GM18870 (cell line): ENCODE results near the gene CNOT4.
"Not testable (repeated sequence)": the region's sequence is repeated elsewhere in the genome, so short reads cannot be mapped to it uniquely, and the experiment has no call there.

ENCODE experiments used
- ATAC-seq: cut with Tn5 transposase; IDR thresholded peaks from one replicate; pipeline ENCODE4 v1.9.1; 2021; ENCODE audit warnings: moderate library complexity; ENCODE audit not compliant: unreplicated experiment

Gene CNOT4

DNA sequence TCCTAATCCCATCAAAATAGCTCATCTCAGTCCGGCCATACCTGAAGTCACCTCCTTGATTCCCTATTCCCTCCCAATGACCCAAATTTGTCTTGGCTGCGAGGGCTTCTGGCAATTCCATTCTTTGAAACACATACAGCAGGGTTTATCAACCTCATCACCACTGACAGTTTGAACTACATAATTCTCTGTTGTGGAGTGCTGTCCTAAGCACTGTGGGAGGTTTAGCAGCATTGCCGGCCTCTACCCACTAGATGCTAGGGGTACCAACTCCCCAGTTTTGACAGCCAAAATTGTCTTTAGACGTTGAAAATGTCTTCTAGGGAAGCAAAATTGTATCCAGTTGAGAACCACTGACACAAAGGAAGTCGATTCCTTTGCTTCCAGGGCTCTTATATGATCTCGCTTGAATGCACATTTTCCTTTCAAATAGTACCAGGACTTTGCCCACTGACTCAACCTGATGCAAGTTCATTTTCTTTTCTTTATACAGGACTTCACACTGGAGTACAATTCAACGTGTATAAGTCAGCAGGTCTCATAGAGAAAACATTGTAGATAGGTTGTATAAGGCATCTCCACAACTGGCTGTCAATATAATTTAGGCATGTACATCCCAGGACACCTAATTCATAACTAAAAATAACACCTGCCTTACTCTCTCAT lies 142.9 kb downstream of the CNOT4 start:
- ATAC-seq: no peak

DNA sequence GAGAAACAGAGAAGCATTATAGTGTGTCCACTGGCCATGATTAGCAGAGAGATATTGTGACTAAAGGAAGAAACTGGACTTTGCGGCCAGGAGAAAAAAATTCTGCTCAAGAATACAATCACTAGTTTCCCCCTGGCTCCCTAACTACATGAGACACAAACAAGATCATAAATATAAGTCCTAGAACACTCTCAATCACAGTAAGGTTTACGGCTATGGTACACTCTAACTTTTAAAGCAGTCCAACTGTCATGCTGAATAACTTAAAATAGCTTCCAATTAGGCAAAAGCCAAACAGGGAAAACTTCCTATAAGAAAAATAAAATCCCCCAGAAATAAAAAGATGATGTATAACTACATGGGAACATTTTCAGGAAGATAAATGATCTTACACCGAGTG lies 144.2 kb downstream of the CNOT4 start:
- ATAC-seq: no peak

DNA sequence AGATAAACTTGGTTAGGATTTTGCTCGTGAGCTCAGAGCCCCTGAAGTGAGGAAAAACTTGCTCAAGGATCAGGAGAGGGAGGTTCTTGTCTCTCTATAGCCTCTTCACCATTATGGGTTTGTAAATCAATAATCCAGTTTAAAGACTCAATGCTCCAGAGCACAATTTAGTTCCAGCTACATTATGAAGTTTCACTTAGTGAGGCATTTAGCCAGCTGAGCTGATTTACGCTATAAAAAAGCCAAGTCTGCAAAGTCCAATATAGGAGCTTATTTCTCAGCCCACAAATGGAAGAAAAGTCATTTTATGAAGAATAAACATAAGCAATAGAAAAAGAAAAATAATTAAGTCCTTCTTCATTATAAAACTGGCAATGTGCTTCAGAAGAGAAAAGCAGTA lies 145.7 kb downstream of the CNOT4 start:
- ATAC-seq: no peak

DNA sequence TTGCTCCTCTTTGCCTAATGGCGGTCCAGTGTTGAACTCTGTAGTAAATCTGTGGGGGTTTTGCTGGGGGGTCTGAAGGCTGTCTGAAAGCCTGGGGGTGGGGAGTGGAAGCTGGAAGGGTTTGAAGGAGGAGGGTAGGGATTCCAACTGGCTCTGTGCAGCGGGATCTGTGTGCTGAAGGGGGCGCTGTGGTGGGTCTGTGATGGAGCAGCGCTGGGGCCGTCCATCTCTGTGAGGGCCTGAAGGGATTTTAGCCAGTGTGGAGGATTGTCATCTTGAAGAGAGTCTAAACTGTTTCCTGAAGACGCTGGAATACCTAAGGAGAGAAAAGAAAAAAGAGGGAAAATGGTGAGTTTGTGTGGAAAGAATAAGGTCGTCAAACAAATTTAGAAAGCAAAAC lies 147.0 kb downstream of the CNOT4 start:
- no peak for ATAC-seq

DNA sequence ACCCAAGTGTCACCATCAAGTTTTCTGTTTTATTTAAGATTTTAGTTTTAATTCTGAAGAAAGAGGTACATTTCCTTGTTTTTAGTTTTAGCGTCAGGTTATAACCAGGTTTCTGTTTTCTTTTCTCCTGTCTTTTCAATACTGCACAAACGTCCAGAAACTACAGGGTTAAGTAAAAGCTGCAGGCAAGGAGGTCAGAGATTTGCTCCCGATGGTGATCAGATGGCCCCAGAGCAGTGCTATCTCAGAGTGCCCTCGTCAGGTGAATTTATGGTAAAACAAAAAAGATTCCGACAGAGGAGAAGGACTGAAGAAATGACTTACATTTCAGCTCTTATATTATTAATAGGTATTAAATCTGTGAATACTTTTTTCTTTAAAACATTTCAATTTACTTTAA lies 148.1 kb downstream of the CNOT4 start:
- ATAC-seq: no peak

DNA sequence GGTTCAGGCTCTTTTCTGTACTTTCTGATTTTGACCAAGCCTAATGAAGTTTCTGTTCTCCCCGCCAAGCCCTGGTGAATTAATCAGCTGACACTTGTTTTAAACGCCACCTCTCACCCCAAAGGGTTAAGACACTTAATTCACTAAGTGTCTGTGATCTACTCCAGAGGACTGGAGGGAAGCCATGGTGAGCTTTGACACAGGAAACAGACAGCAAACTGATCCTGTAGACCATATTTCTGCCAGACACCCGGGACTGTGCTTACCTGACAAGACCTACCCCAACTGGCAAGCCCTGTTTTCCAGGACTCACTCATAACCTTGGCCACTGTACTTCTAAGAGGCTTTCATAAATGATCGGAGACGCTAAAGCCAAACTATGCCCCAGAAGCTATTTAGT lies 150.3 kb downstream of the CNOT4 start:
- ATAC-seq: no peak

DNA sequence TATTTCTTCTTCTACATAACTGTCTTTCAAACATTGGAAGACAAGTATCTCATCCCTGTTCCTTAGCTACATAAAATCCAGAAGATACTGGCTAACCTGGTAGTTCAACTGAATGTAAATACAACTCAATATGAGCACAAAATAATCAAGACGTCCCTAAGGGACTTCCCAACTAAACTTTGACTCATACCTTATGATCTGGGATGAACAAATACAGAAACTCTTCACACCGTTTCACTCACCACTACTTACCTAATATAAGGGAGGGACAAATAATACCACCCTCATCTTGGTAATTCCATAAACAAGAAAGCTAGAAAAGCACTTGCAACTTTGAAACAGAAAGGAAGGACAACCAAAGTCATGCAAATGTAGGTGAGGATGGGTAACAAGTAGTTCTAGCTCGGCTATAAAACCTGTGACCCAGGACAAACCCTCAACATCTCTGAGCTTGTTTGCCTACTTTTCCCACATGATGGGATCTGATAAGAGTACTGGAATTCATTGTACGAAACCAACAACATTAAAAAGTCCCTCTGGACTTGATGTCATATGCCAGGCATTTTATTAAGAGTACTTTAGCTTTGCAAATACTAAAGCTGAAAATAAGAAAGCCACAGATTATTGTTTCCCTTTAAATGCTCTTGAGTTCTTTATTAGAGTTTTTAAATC lies 154.4 kb downstream of the CNOT4 start:
- no peak for ATAC-seq

DNA sequence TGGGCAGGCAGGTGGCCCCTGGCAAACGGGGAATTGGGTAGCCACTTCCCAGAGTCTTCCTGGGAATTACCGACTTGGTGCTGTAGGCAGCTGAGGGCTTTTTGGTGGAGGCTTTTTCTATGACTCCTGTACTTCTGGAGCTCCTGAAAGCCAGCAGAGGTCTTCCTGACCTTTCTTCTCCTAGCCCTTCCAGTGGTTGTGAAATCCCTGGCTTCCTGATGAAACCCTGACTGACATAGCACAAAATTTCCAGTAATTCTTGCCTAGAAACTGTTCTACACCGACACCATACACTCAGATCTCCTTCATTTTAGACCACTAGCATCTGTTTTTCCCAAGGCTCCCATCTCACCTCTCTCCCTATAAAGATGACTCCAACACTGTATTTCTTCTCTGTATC lies 156.1 kb downstream of the CNOT4 start:
- no peak for ATAC-seq

DNA sequence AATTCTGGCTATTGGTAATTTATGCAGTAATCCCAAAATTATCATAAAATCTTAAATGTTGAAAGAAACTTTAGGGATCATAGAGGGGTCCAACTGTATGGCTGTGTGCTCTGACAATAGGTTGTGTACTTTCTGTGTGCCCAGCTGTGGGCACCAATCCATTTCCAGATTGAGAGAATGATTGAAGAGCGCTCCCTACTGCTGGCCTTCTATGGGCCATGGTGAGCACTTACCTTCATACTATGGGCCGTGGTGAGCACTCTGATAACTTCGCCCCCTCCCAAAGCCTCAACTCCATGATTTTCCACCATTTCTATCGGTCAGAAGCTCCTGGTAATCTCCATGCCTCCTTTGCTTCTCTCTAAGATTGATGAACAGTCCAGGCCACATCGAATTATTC lies 157.6 kb downstream of the CNOT4 start:
- ATAC-seq: no peak

DNA sequence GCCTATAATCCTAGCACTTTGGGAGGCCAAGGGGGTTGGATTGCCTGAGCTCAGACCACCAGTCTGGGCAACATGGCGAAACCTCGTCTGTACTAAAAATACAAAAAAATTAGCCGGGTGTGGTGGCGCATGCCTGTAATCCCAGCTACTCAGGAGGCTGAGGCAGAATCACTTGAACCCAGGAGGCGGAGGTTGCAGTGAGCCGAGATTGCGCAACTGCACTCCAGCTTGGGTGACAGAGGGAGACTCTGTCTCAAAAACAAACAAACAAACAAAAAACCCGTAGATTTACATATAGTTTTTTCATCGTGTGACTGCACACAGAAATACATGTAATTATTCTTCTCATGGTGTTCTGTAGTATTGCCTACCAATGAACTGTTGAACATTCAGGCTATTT lies 158.8 kb downstream of the CNOT4 start:
- not testable (repeated sequence) for ATAC-seq

DNA sequence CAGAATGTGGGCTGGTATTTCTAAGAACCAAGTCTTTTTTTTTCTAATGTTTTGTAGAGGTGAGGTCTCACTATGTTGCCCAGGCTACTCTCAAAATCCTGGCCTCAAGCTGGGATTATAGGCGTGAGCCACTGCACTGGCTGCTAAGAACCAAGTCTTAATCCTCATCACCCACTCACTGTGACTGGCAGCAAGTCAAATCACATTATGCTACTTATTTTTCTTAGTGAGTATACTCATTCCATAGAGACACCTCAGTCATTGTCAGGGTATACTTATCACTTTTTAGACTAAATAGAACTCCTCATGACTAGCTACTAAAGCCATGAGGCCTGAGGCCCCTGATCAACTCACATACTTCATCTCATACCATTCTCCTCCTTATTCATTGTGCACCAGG lies 160.2 kb downstream of the CNOT4 start:
- no peak for ATAC-seq

DNA sequence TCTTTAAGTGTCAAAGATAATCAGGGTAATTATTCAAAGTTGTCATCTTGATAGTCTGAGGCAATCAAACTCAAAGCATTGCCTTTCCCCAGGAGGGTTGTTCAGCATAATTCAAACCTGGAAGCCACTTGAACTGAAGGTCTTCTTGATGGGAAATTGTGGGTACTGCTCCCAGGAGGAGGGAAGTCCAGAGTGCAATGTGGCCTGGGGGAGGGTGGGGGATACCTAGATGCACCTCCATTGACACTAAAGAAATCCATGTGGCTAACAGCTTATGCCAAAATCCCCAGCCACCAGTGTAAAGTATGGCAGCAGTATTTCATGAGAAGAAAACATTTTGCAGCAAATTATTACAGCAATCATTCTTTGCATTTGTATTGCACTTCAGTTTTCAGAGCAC lies 161.4 kb downstream of the CNOT4 start:
- ATAC-seq: no peak

DNA sequence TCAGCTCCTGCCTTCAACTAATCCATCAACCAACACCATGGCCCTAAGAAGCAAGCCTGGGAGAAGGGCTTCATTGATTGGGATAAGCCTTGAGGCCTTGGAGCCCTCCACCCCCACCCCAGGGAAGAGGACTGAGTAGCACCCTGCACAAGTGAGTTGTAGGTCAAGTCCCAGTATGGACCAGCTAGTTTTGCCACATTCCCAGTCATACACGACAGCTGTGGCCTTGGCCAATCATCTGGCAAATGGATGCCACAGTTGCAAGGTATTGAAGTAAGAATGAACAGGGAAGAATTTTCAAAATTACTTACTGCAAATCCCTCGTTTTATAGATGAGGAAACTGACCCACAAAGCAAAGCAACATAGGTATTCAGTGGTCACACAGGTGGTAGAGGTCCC lies 166.5 kb downstream of the CNOT4 start:
- ATAC-seq: no peak

DNA sequence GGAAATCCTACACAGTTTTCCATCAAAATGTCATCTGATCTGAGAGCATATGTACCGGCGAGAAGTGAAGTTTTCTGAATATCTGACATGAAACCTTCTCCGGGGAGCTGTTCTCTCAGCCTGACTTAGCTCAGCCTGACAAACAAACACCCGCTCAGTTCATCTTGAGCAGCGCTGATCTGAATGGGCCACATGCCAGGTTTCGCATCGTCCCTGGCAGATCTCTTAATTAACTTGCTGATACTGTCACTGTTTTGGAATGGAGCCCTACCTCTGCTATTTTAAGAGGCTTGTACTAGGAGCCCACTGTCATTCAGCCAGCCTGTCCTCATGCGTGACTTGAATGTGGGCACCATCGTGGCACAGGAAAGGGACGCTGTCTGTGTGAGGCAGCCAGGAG lies 167.0 kb downstream of the CNOT4 start:
- ATAC-seq: no peak

DNA sequence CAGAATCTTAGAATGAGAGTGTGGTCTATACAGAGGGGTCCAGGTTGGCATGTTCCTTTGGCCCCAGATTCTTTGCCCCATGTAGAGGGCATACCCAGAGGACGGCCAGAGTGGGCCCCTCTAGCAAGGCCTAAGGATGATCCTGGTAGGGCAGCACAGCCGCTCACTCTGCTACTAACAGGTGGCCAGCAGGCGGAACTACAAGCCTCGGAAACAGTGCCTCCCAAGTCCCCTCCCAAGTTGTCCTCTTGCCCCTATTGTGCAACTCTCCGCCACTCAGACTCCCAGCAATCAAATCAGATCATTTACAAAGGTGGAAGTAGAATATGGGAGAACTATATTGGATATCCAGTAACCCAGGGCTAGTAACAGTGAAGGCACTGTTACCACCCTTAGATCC lies 168.9 kb downstream of the CNOT4 start:
- no peak for ATAC-seq

DNA sequence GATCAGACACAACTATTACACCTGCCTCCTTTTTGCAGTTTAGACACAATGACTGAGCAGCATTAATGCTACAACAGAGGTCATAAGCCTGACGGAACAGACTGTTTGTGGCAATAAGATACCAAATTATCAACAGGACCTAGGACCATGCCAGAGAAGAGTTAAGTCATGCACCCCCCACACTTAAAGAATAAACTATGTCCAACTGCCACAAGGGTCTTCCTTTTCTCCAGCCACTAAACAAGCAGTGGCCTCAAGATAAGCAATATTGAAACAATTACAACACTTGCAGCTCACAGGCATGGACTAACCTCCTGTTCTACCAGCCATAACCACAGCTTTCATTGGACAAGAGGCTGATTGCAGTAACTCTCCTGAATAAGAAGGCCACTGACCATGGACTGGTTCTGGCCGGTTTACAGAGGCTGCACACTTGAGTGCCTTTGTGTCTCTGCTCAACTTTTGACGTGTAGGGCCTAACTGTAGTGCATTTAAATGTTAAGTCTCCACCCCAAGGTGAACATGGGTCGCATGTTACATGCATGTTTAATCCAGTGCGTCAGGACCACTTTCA lies 171.8 kb downstream of the CNOT4 start:
- no peak for ATAC-seq

DNA sequence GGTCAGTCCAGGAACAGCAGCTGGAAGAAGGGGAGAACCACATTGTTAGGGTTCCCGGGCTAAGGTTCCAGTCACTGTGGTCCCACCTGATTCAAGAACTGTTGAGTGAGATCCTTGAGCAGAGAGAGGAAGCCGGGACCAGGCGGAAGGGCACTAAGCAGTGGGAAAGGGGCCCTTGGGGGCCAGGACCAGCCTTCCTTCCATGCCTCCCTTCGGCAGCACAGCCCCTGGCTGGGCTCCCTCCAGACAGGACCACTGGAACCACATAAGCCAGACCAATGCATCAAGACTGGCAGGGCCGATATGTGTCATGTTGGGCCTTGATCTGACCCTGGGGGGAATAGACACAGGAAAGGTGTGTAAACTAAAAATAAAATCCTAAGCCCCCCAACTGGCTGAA lies 172.4 kb downstream of the CNOT4 start:
- ATAC-seq: no peak

DNA sequence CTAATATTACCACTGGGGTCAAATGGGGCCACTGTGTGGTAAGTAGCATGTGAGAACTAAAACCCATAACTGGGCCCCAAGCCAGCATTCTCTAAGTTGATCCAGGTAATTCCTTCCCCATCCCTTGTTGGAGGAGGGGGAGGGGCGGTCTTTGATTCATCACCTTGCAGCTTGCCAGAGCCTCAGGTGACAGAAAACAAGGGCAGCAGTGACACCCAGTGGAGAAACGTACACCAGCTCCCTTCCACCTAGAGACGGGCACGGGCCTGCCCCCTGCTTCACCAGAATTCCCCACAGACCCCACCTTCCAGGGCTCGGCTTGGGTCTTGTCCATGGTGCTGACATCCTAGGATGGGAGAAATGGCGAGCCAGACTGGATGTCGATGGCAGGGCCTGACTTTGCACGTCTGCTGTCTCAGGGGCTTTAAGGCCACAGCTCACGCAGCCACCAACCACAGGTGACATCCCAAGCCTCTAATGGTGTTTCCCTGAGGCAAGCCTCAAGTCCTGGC lies 174.2 kb downstream of the CNOT4 start:
- no peak for ATAC-seq

DNA sequence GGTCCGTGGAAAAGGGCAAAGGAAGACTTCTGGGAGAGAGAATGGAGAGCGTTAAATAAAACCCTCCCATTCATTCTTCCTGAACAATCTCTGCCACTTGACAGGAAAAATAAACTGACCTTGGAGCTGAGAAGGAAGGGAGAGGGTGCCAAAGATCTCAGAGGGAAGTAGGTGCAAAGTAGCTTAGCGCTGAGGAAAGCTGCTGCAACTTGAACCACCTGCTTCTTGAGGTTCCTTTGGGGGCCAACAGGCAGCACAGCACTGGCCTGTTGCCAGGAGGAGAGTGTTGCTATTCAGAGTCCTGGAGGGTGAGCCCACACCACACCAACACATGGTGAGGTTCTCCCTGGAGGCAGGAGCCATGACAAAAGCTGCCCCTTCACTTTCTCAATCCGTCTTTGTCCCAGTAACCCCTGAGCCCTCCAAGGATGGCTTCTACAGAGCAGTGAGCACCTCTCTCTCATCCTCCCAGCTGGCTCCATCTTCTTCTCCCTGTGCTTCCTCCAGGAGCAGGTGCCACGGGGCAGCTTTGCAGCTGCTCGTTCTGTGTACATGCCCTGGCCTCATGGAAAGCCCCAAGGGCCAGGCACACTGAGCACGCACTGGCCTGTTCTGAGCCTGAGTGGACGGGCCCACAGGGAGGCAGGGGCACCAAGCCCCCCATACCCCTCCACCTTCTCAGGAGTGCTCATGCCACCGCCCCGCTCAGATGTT lies 174.9 kb downstream of the CNOT4 start:
- no peak for ATAC-seq

DNA sequence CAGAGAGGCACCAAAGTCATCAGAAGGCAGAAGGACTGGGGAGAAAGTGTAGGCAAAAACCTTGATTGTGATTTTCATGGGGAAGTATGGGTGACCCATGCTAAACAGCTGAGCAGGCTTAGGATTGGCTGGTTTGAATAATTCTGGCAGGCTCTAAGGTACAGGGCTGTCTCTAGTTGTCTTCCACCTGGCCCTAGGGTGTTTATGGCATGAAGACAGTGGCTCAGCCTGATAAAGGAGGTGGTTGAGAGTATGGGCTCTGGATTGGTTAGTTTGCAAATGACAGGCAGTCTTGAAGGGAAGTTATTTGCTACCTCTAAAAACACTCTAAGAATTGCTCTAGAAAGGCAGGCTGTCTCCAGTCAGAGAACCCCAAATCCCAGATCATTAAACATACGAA lies 176.0 kb downstream of the CNOT4 start:
- no peak for ATAC-seq

DNA sequence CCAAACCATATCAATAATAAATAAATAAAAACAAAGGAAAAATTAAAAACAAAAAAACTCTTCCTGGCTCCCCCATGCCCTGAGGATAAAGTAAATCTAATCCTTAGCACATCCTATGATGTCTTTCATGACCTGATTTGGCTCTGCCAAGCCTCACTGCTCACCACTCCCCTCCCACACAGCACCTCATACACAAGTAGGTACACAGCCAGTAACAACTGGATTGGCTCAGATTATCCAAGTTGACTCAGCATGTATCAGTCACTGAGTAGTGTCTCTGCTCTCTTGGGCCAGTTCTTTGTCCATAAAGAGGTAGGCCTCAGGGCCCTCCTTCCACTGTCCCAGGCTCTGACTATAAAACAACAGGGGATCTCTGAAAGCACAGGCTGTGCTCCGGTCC lies 176.7 kb downstream of the CNOT4 start:
- ATAC-seq: no peak

DNA sequence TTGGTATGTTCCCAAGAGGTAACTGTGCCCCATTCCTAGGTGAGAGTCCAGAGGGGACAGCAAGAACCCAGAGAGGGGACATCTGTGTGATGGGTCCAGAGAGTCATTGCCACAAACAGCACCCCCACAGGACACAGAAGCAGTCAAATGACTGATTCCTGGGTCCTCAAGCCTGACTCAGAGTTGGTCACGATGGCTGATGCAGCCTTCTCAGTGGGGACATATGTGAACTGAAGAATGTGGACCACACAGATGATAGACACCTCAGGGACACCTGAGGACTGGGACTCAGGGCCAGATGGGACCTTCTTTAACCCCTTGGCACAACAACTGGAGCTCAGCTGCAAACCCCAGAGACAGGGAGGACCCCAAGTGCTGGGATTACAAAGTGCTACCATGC lies 179.8 kb downstream of the CNOT4 start:
- ATAC-seq: no peak
